Measurements from ENCODE around the gene KCND3.

Gene KCND3

GRCh38 chr1:111863401-111863800 is 126.1 kb downstream of the KCND3 start:
- DNase-seq (ENCODE audit: low read depth) = no peak
- H3K4me3 ChIP-seq (ENCODE audit: low read depth, low read length) = no peak overlapping the region

- H3K4me3 ChIP-seq (ENCODE audit: low read depth, low read length) = no peak overlapping the region
- DNase-seq (ENCODE audit: low read depth) = no peak
Measured at GRCh38 chr1:111862599-111862998, 126.9 kb downstream of the KCND3 start.

DNA sequence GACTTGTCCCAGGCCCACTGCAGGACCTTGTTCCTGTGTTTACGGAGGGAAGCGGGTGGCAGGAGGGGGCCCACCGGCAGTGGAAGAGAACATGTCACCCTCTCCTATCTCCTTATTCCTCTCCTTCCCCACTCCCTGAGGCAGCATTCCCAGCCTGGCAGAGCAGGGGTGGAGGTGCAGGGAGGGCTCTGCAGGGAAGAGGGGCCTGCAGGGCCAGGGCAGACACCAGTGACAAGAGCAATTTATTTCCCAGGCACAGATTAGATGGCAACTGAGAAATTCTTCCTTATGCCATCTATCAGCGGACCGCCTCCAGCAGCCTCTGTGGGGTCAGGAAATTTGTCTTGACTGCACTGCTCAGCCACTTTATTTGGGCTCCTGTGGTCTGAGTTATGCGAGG is 127.9 kb downstream of the KCND3 start:
- no peak overlapping the region for H3K4me3 ChIP-seq (ENCODE audit: low read depth, low read length)
- DNase-seq (ENCODE audit: low read depth) = no peak

- DNase-seq (ENCODE audit: low read depth) = no peak
- H3K4me3 ChIP-seq (ENCODE audit: low read depth, low read length) = no peak overlapping the region
Measured at GRCh38 chr1:111857194-111857651, 132.2 kb downstream of the KCND3 start.

DNA sequence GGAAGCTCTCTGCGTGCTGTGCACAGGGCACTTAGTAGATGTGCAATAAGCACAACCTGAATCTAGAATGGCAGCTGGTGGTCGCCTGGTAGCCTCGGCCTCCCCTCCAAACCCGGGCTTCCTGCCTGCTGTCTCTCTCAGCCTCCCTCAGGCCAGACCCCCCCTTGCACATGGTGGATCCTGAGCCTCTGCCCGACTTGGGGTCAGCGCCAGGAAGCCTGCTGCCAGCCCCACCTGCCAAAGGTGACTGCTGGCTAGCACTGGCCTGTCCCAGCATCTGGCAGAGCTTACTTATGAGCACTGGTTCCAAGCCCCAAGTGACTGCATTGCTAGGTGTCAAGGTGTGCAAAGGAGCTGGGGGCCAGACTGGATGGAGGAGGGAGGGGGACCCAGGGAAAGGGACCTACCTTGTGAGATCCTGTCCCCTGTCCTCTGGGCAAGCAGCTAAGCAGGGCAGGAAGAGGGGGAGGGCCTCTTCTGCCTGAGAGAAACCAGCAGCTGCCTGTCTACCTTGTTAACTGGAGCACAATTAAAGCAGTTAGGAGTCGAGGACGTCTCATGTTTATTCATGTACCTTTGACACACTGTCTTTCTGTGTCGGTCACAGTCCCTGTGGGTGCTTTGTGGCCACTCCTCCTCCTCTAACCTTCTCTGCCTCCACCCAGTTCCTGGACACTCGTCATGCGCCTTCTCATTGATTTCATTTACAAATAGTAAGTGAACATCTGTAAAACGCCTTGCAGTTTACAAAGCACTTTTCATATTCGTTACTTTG is 132.9 kb downstream of the KCND3 start:
- DNase-seq (ENCODE audit: low read depth) = no peak
- H3K4me3 ChIP-seq (ENCODE audit: low read depth, low read length) = no peak overlapping the region

- no peak for DNase-seq (ENCODE audit: low read depth)
- no peak overlapping the region for H3K4me3 ChIP-seq (ENCODE audit: low read depth, low read length)
Measured at GRCh38 chr1:111855260-111855659, 134.2 kb downstream of the KCND3 start.

GRCh38 chr1:111852261-111852721 is 137.2 kb downstream of the KCND3 start:
- no peak overlapping the region for H3K4me3 ChIP-seq (ENCODE audit: low read depth, low read length)
- DNase-seq (ENCODE audit: low read depth) = no peak

DNA sequence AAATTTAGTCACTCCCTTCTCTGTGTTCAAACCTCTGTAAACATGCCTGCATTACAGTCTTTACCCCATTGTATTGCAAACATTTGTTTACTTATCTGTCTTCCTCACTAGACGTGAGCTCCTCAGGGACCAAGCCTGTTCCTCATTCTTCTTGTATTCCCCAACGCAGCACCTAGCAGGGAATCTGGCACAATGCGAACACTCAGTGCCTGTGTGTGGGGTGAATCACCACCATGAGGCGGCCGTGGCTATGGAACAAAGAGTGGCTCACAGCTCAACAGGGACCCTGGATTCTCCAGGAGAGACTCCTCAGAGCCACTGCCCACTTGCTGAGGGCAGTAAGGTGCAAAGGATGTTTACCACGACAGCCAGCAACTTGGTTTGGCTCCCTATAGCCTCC is 137.9 kb downstream of the KCND3 start:
- H3K4me3 ChIP-seq (ENCODE audit: low read depth, low read length) = no peak overlapping the region
- no peak for DNase-seq (ENCODE audit: low read depth)

GRCh38 chr1:111850109-111850508 is 139.4 kb downstream of the KCND3 start:
- no peak for DNase-seq (ENCODE audit: low read depth)
- no peak overlapping the region for H3K4me3 ChIP-seq (ENCODE audit: low read depth, low read length)

GRCh38 chr1:111848852-111849545 is 140.5 kb downstream of the KCND3 start:
- no peak for DNase-seq (ENCODE audit: low read depth)
- no peak overlapping the region for H3K4me3 ChIP-seq (ENCODE audit: low read depth, low read length)

DNA sequence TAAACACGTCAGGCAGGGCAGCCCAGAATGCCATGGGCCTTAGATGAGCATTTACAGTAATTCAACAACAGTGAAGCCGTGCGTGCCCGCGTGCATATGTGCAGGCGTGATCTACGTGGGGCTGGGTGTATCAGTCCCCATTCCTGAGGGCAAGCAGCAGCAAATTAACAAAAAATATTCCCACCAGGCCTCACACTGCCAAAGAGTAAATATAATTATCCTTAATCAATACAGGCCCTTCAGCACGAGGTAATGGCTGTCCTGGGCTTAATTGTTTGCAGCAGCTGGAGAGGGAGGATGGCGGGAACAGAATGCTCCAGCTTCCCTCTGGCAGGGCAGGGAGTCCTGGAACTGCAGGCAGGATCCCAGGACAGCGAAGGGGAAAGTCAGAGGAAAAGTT is 142.0 kb downstream of the KCND3 start:
- DNase-seq (ENCODE audit: low read depth) = no peak
- no peak overlapping the region for H3K4me3 ChIP-seq (ENCODE audit: low read depth, low read length)

GRCh38 chr1:111846842-111847241 is 142.6 kb downstream of the KCND3 start:
- no peak for DNase-seq (ENCODE audit: low read depth)
- no peak overlapping the region for H3K4me3 ChIP-seq (ENCODE audit: low read depth, low read length)

DNA sequence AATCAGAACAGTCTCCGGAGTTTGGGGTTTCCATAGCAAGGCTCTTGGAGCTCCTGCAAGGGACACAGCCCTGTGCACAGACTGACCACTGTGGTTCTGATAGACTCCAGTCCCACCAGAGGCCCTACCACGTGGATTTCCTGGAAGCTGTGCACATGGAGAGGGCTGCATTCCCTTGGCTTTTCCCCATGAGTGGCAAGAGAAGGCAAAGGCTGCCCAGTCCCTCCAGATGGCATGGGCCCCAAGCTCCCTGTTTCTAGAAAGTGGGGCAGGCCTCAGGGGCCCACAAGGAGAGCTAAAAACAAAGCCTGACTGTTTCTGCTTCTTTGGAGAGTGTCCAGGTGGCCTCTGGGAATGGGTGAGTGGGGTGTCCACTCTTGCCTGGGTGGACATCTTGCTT is 146.3 kb downstream of the KCND3 start:
- no peak overlapping the region for H3K4me3 ChIP-seq (ENCODE audit: low read depth, low read length)
- no peak for DNase-seq (ENCODE audit: low read depth)

DNA sequence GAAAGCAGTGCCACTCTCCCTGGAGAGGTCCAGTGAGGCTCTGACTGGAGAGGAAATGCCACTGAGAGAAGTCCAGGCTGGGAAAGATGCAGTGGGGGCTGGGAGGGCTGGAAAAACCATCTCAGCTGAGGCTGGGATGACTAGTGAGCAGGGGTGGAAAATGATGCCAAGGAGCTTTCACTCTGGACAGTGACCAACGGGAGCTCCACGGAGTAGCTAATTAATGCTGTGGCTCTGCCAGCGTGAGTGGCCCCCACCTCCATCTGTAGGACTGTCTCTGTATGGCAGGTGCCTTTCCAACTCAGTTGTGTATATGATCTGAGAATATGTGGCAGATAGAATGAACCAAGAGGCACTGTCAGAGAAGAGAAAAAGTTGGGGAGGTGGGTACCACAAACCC is 147.1 kb downstream of the KCND3 start:
- DNase-seq (ENCODE audit: low read depth) = no peak
- H3K4me3 ChIP-seq (ENCODE audit: low read depth, low read length) = no peak overlapping the region

DNA sequence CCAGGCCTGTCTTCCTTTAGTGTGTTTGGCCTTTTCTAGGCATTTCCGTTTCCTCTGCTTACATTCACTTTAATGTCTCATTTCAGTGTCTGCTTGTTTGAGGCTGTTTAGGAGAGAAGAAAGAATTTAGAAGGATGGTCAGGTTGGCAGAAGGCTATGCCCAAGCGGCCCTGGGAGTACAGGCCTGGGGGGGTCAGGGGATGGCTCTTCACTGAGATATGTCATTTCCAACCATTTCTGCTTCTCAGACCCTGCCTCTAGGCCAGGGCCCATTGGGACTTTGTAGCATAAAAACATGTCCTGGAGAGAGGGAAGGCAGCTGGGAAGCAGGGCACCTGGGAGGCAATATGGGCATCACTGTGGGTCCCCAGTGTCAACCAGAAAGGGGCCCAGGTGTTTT is 147.7 kb downstream of the KCND3 start:
- DNase-seq (ENCODE audit: low read depth) = no peak
- no peak overlapping the region for H3K4me3 ChIP-seq (ENCODE audit: low read depth, low read length)

DNA sequence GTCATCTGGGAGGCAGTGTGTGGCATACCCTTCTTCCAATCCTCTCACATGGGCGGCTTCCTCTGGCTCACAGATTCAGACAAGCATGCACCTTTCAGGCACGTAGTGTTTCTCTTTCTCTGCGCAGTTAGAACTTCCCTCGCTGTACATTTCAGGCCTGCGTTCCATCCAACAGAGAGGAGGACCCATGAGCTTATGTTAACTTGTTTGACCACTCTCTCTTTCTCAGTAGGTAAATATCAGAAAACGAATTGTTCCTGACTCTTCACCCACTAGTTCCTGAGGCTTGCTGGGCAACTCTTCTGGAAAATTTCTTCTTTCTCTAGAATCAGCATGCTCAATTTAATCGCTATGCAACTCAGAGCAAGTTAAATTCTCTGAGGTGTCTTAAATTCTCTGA is 148.3 kb downstream of the KCND3 start:
- no peak overlapping the region for H3K4me3 ChIP-seq (ENCODE audit: low read depth, low read length)
- no peak for DNase-seq (ENCODE audit: low read depth)

DNA sequence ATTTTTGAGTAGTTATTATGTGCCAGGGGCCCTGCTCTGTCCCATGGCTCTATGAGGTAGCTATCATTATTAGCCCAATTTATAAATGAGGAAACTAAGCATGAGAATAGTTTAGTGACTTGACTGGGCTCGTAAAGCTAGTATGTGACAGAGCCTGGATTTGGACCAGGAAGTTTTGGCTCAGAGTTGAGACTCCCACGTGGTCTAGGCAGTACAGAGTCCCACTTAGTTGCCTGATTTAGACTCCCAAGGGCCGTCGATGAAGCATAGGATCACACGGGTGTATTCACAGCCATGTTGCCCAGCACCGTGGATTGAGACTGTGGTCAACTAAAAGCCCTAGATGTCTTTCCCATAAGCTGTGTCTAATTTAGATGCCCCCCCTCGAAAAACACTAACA is 152.1 kb downstream of the KCND3 start:
- no peak for DNase-seq (ENCODE audit: low read depth)
- H3K4me3 ChIP-seq (ENCODE audit: low read depth, low read length) = no peak overlapping the region

DNA sequence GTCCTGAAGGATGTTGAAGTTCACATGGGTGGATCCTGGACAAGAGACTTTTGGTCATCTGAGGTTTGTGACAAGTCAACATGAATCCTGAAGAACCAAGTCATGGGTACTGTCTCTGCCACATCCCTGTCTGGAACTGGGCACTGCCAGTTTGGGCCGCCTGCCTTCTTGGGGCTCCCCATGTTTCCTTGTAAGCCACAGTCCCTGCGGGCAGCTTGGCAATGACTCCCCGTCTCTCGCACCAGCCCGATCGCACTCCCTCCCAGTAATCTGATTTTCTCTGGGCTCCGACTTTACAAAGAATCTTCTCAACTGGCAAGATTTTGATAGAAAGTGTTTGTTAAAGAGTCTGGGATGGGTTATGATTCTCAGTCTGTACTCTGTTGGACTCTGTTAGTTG is 153.4 kb downstream of the KCND3 start:
- no peak for DNase-seq (ENCODE audit: low read depth)
- H3K4me3 ChIP-seq (ENCODE audit: low read depth, low read length) = no peak overlapping the region

GRCh38 chr1:111835514-111835913 is 154.0 kb downstream of the KCND3 start:
- H3K4me3 ChIP-seq (ENCODE audit: low read depth, low read length) = no peak overlapping the region
- DNase-seq (ENCODE audit: low read depth) = no peak

- no peak overlapping the region for H3K4me3 ChIP-seq (ENCODE audit: low read depth, low read length)
- DNase-seq (ENCODE audit: low read depth) = no peak
Measured at GRCh38 chr1:111834956-111835355, 154.5 kb downstream of the KCND3 start.

GRCh38 chr1:111833334-111833733 is 156.1 kb downstream of the KCND3 start:
- H3K4me3 ChIP-seq (ENCODE audit: low read depth, low read length) = no peak overlapping the region

More at GRCh38 chr1:111833334-111833733, 156.1 kb downstream of the KCND3 start:
- DNase-seq (ENCODE audit: low read depth) = no peak
